HG02610 (cell line): ENCODE measurements around the gene SLC5A9.
"Not testable (repeated sequence)": the region's sequence is repeated elsewhere in the genome, so short reads cannot be mapped to it uniquely, and the experiment has no call there.

Experiments used
- ATAC-seq: cut with Tn5 transposase; IDR thresholded peaks from one replicate; pipeline ENCODE4 v1.9.1; 2021; ENCODE audit warnings: mild to moderate bottlenecking, moderate library complexity; ENCODE audit not compliant: unreplicated experiment

The SLC5A9 gene

GRCh38 chr1:48236716-48237470, 14.4 kb downstream of the SLC5A9 start:
- ATAC-seq, result no peak

- no peak for ATAC-seq
Measured at GRCh38 chr1:48242141-48242736, 19.7 kb downstream of the SLC5A9 start.

- ATAC-seq, result no peak
Measured at GRCh38 chr1:48245106-48245505, 22.6 kb downstream of the SLC5A9 start.

DNA sequence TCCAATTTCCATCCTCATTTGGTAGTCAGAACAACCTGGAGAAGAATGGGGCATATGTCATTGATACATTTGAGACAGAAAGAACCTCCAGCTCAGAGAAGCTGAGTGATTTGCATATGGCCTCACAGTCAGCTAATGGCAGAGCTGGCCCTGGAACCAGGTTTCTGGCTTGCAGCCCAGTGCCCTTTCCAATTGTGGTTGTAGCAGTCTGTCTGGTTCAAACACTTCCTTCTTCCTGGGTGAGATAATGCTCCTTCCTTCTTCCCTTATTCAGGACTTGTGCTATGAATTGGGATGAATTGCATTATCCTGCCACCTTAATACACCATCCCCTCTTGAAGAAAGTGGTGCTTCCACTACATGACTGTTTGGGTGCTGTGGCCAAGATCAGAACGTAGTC, 24.2 kb downstream of the SLC5A9 start:
- no peak for ATAC-seq

DNA sequence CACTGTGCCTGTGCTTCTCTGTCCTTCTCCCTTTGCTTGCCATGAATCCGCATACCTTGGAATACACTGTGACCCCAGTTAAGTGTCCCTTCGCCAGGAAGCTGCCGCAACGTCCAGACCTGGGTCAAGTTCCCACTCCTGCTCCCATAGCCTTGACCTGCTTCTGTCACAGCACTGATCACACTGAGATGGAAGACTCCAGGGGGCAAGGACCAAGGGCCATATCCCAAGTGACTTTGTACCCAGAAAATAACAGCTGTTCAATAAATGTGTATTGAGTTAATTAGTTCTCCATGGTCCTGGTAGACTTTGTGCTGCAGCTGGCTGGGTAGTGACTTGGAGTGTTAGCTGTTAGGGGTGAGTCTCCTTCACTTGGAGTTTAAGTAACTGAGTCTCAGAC, 25.8 kb downstream of the SLC5A9 start:
- ATAC-seq, result no peak

- ATAC-seq, result no peak
Measured at GRCh38 chr1:48249868-48250267, 27.4 kb downstream of the SLC5A9 start.

DNA sequence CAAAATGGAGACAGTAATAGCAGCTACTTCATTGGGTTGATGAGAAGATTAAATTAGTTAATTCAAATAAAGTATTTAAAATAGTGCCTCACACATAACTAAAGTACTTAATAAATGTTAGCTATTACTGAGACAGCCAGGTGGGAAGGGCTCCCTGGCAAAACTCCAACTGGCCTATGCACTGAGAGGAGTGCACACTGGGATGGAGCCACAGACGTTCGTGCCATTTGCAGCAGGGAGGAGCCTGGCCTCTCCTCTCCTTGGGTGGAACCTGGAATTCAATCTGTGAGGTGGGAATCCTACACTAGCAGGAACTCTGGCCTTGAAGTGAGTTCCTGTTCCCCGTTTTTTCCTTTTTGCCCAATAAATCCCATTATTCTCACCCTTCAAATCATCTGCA, 28.1 kb downstream of the SLC5A9 start:
- no peak for ATAC-seq

- ATAC-seq, result no peak
Measured at GRCh38 chr1:48251323-48251722, 28.8 kb downstream of the SLC5A9 start.

DNA sequence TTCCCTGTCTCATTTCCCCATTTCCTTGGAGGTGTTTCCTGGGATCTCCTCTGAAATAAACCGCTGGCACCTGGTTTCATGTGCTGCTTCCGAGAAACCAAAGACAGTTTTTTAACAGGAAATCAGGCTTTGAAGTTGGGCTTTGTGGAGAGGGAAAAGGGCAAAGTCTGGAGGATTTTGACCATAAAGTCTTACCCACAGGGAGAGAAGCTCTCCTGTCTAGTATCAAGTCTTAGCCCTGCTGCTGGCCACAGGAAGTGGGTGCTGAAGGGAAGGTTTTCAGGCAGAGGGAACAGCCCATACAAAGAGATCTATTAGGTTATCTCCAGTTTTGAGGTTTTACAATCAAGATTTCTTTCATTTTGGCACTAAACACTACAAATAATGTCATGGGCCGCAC, 29.3 kb downstream of the SLC5A9 start:
- no peak for ATAC-seq

GRCh38 chr1:48254254-48254653, 31.7 kb downstream of the SLC5A9 start:
- no peak for ATAC-seq

DNA sequence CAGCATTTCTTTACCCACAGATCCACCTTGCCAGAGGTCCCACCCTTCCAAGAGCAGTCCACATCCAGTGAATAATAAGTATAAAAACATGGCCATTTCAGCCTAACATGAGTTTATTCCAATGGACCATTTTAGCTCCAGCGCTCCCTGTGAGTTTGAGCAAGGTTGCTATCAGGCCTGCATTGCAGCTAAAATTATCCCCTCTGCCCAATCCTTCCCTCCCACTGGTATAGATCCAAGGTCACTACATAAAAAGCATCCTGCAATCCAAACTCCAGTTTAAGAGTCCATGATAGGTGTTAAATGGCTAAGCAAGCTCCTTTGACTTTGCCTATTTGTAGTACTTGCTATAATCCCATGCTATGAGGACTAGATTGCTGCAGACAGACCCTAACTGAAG, 35.6 kb downstream of the SLC5A9 start:
- ATAC-seq, result no peak

DNA sequence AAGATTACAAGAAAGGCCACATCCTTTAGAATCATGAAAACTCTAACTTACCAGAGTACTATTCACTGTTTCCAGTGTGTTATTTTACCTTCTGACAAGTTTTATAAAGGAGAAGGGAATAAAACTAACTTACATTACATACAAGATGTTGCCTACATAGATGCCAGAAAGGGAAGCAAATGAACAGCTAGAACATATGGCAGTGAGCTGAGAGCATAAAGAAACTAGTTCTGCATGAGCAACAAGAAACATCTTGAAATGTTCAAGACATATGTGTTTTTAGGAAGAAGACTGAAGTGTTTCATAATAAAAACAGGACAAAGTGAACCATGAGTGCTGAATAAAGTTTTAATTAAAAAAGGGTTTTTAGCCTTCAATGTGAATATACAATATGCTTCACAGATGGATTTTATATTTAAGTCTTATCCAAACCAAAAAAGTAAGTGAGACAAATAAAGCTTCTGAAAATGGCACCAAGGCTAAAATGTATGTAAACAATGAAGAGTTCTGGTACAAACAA, 39.4 kb downstream of the SLC5A9 start:
- no peak for ATAC-seq

DNA sequence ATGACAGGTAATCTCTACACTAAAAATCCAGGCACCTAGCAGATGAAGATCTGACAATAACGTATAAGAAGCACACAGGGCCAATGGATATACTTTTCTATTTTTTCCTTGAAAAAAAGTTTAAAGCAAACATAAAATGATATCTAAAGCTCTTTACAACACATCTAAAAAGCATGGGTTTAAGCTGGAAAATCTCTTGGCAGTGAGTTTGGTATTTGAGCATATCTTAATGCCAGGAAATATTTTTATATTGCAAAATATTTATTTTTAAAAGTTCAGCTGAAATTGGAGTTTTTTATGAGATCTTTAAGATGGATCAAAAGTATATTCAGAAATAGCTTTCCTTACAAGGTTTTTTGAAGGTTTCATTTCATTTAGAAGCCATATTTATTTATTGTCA, 40.5 kb downstream of the SLC5A9 start:
- no peak for ATAC-seq

GRCh38 chr1:48266576-48266975, 44.1 kb downstream of the SLC5A9 start:
- no peak for ATAC-seq

DNA sequence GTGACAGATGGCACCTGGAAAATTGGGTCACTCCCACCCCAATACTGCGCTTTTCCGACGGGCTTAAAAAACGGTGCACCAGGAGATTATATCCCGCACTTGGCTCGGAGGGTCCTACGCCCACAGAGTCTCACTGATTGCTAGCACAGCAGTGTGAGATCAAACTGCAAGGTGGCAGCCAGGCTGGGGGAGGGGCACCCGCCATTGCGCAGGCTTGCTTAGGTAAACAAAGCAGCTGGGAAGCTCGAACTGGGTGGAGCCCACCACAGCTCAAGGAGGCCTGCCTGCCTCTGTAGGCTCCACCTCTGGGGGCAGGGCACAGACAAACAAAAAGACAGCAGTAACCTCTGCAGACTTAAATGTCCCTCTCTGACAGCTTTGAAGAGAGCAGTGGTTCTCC, 54.9 kb downstream of the SLC5A9 start:
- not testable (repeated sequence) for ATAC-seq

GRCh38 chr1:48282329-48282728, 59.8 kb downstream of the SLC5A9 start:
- not testable (repeated sequence) for ATAC-seq

GRCh38 chr1:48284696-48285420, 62.3 kb downstream of the SLC5A9 start:
- not testable (repeated sequence) for ATAC-seq

DNA sequence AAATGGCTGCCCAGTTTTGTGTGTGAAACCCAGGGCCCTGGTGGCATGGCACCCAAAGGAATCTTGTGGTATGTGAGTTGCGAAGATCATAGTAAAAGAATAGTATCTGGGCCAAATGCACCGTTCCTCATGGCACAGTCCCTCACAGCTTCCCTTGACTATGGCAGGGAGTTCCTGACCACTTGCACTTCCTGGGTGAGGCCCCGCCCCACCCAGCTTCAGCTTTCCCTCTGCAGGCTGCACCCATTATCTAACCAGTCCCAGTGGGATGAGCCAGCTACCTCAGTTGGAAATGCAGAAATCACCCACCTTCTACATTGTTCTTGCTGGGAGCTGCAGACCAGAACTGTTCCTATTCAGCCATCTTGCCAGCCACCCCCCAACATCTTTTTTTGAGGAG, 63.0 kb downstream of the SLC5A9 start:
- ATAC-seq, result no peak

DNA sequence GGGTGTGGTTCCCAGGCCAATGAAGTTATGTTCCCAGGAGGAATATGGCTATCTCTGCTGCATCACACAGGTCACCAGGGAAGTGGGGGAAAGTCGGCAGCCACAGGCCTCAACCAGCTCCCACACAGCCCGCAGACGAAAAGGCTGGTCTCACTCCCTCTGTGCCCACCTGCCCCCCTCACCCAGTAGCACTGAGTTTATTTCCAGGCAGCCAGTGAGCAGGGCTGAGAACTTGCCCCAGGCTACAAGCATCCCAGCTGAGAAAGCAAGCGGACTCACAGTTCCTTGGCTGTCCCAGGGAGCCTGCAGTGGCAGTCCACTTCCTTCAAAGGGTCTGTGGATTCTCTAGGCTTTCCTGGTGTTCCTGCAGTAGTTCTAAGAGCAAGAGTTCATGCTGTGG, 68.9 kb downstream of the SLC5A9 start:
- ATAC-seq, result no peak

GRCh38 chr1:48292706-48293105, 70.2 kb downstream of the SLC5A9 start:
- ATAC-seq, result no peak

DNA sequence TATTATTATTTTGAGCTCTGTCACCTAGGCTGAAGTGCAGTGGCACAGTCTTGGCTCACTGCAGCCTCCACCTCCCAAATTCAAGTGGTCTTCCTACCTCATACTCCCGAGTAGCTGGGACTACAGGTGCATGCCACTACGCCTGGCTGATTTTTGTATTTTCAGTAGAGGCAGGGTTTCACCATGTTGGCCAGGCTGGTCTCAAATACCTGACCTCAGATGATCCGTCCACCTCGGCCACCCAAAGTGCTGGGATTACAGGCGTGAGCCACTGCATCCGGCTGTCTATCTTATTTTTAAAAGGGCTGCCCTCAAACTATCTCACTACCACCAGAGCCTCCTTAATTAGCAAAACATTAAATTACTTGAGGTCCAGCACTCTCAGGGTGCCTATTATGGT, 71.6 kb downstream of the SLC5A9 start:
- not testable (repeated sequence) for ATAC-seq

DNA sequence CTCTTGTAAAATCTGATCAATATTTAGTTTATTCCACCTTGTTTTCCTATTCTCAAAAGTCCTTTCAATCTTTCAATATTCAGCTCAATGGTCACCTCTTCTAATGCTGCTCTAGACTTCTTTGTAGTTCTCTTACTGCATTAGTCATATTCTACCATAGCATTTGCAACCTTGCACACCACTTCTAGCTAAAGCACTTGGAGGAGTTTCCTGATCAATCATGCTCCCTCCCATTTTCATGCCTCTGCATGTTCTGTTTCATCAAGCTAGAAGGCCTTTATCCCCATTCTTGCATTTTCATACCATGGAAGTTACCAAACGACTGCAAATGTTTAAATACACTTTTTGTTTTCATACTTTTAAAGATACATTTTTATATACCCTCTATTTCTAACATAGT, 72.1 kb downstream of the SLC5A9 start:
- no peak for ATAC-seq
